ENCODE results near the gene CHST15. TPM values are rescaled to one million over a fixed set of nuclear protein-coding genes. Genes with fewer than 3 reads are reported as not detected.

Gene CHST15
- total and polyA plus RNA-seq, 8 donors, result 2.6 to 30.4 (median 14.6) TPM

- Histone ChIP-seq H3K9me3 (no peaks in the 10 kb centered on the region), H3K36me3 (peaks cover 0 to 13% (median under 1%) of the 10 kb centered on the region in 4 donors), H3K27ac (no peak overlapping the region), H3K27me3 (peaks cover 0 to 6% (median 0%) of the 10 kb centered on the region in 3 donors), H3K4me1 (peaks cover 8 to 33% (median 18%) of the 10 kb centered on the region in 4 donors), H3K4me3 (no peak overlapping the region)
- WGBS, 5 donors, result 90 to 93% (median 91%) methylated on average over 15 of the region's 15 CpGs
- intact Hi-C loops (cut with DNase I; ENCODE audit: low total_unique reads), result loop anchor here (5.0 to 10.0 kb wide), 2 partner anchors 85 to 377 kb away; no protein-coding TSS in a partner anchor
- TF ChIP-seq CTCF (IDR thresholded peaks at IDR 0.05) (no peak), POLR2A (IDR thresholded peaks at IDR 0.05) (no peak), POLR2AphosphoS5 (IDR thresholded peaks at IDR 0.05) (no peak), EP300 (IDR thresholded peaks at IDR 0.05) (no peak)
- DNase-seq, result no peak
Observed at GRCh38 chr10:123999956-124000615, 93.3 kb downstream of the CHST15 start.

GRCh38 chr10:123999261-123999660 is 94.1 kb downstream of the CHST15 start:
- Histone ChIP-seq H3K27ac (no peak overlapping the region), H3K4me3 (no peak overlapping the region), H3K9me3 (no peaks in the 10 kb centered on the region), H3K4me1 (peaks cover 17 to 40% (median 25%) of the 10 kb centered on the region in 4 donors), H3K27me3 (peaks cover 0 to 15% (median 2%) of the 10 kb centered on the region in 3 donors), H3K36me3 (peaks cover 0 to 9% (median 0%) of the 10 kb centered on the region in 4 donors)
- no peak for DNase-seq
- TF ChIP-seq EP300 (IDR thresholded peaks at IDR 0.05) (no peak), POLR2A (IDR thresholded peaks at IDR 0.05) (no peak), POLR2AphosphoS5 (IDR thresholded peaks at IDR 0.05) (no peak), CTCF (IDR thresholded peaks at IDR 0.05) (no peak)
- intact Hi-C loops (cut with DNase I; ENCODE audit: low total_unique reads), result no loop called here
- 74 to 85% (median 79%) methylated on average over 5 of the region's 5 CpGs for WGBS, 5 donors

DNA sequence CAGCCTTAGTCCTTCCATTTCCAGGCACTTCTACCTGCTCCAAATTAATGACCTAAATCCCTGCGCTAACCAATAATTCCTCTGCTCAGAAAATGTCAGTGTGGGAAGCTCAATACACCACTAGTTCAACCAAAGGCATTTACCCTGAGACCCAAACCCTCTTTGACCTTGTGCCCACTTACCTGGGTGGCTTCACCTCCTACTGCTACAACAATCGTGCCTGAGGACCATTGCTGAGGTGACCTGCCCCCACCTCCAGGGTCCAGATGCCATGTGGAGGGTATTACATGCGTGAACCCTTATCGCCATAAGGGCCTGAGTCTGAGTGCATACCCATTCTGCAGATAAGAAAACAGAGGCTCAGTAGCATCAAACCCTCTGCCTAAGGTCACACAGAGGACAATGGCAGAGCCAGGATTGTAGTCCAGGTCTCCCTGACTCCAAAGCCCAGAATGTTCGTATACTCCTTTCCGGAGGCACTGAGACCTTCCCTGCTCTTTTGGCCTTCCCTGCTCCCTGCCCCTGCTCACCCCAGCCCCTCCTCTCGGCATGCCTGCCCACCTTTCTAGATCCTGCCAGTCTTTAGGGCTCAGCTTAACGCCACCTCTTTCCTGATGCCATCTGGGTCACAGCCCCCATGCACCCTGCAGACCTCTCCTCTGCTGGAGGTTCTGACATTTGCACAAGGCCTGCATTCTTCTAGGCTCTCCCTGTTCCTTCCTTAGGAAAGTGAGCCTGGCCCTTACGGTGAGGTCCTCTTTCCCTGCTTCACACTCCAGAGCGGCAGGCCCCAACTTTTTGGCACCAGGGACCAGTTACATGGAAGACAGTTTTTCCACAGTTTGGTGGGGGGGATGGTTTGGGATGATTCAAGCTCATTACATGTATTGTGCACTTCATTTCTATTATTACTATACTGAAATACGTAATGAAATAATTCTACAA is 94.9 kb downstream of the CHST15 start:
- no peak overlapping the region for H3K4me3 ChIP-seq
- H3K36me3 ChIP-seq, result peaks cover 0 to 1% (median 0%) of the 10 kb centered on the region in 4 donors
- H3K27me3 ChIP-seq, result peaks cover 0 to 23% (median 10%) of the 10 kb centered on the region in 3 donors
- WGBS, 5 donors, result 87 to 93% (median 91%) methylated on average over 11 of the region's 11 CpGs
- intact Hi-C loops (cut with DNase I; ENCODE audit: low total_unique reads), result no loop called here
- peaks cover 19 to 42% (median 26%) of the 10 kb centered on the region in 4 donors for H3K4me1 ChIP-seq
- peak overlapping the region in 2 of 5 donors; percentile 65 to 77 for H3K27ac ChIP-seq
- DNase-seq, result no peak
- H3K9me3 ChIP-seq, result no peaks in the 10 kb centered on the region
- TF ChIP-seq EP300 (IDR thresholded peaks at IDR 0.05) (no peak), POLR2A (IDR thresholded peaks at IDR 0.05) (no peak)

DNA sequence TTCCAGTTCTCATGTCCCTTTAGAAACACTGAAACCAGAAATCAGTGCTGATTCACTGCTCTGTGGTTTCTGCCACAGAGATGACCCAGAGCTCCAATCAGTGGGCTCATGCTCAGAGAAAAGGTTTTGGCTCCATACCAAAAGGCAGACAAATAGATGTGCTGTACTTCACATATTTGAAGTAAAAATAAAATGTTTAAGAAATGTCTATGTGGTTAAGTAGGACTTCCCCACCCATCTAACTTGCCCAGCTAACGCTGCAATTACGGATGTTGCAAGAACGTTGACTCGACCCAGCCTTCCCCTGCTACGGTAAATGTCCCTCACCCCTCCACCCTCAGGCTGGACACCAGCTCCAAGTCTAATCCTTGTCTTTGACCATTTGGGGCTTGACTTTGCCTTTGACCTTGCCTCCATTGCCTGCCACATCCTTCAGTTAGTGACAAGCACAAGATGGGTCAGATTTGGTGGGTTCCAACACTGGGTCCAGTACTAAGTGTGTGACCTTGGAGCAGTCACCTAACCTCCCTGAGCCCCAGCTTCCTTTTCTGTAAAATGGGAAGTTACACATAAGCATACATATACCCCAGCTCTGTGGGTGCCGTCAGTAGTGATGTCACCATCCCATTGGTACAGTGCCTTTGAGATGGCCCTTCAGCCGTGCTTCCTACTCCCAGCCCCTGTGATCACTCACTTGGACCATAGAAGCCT is 95.8 kb downstream of the CHST15 start:
- Histone ChIP-seq H3K4me3 (no peak overlapping the region), H3K27me3 (peaks cover 0 to 31% (median 18%) of the 10 kb centered on the region in 3 donors), H3K9me3 (no peaks in the 10 kb centered on the region), H3K36me3 (no peaks in the 10 kb centered on the region), H3K4me1 (peaks cover 19 to 42% (median 26%) of the 10 kb centered on the region in 4 donors), H3K27ac (peak overlapping the region in 4 of 5 donors; percentile 17 to 77 (median 52))
- DNase-seq, result peak in 1 of 2 donors; percentile 35
- intact Hi-C loops (cut with DNase I; ENCODE audit: low total_unique reads), result no loop called here
- peak in 2 of 3 donors; percentile 38 to 45 for TF ChIP-seq POLR2AphosphoS5 (IDR thresholded peaks at IDR 0.05)
- TF ChIP-seq EP300 (IDR thresholded peaks at IDR 0.05), result no peak
- WGBS, 5 donors, result 35 to 55% (median 46%) methylated on average over 7 of the region's 7 CpGs
